Stimulated activated CD4-positive, alpha-beta T cell treated with anti-CD3 and anti-CD28 coated beads, TNF-alpha, amount 100 ng/mL, for 24 hours (primary cell): Measurements from ENCODE around the gene PITRM1.
"Not testable (repeated sequence)": the region's sequence is repeated elsewhere in the genome, so short reads cannot be mapped to it uniquely, and the experiment has no call there.

Experiments used
- DNase-seq, 3 experiments: peaks; one replicate each; pipeline ENCODE4 v3.0.0-alpha.2; 2020; ENCODE audit warnings: low read depth in 3 of 3

PITRM1 gene

GRCh38 chr10:3172446-3173170 is at the start of gene PITRM1:
Gene PITRM1 (minus strand): TSS chr10:3172782. CDS start chr10:3172772, 10 bp downstream.
- peak; percentile 96 to 98 (median 97) for DNase-seq

DNA sequence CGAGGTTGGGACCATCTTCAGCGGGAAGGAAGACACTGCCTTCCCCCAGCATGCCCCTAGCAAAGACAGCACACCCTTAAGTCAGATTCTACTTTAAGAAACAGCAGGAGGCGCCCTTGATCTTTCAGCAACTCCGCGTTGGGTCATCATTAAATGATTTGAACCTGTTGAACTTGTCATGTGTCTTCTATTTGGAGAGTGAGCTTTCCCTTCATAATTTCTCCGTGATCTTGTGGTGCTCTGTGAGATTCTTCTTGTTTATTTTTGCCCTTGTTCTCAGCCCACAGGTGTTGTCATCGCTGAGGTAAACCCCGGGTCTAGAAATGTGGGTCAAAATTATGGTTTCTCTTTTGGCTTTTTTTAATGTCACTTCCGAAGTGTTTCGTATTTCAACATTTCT is 49.5 kb upstream of the PITRM1 start:
- DNase-seq: no peak

GRCh38 chr10:3221601-3222000 is 49.0 kb upstream of the PITRM1 start:
- not testable (repeated sequence) for DNase-seq

GRCh38 chr10:3220853-3221252 is 48.3 kb upstream of the PITRM1 start:
- no peak for DNase-seq

- not testable (repeated sequence) for DNase-seq
Observed at GRCh38 chr10:3219021-3219628, 46.5 kb upstream of the PITRM1 start.

DNA sequence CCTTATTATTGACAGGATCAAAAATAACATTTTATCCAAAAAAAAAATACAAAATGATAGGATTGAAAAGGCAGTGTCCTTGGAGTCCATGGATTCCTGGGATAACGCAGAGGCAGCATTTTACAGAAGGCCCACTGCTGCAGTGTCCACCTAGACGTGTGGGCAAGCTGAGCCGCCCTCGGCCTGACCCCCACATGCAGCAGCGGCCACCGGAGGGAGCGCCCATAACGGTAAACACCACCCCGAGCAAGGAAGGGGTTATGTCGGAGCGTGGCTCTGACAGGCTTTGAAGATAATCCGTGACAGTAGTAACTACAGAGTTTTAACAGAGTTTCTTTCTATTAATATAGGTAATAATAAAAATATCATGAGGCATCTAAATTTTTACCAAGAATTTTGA is 45.3 kb upstream of the PITRM1 start:
- no peak for DNase-seq

GRCh38 chr10:3217301-3217700 is 44.7 kb upstream of the PITRM1 start:
- DNase-seq: no peak

- no peak for DNase-seq
Observed at GRCh38 chr10:3215153-3215775, 42.7 kb upstream of the PITRM1 start.

DNA sequence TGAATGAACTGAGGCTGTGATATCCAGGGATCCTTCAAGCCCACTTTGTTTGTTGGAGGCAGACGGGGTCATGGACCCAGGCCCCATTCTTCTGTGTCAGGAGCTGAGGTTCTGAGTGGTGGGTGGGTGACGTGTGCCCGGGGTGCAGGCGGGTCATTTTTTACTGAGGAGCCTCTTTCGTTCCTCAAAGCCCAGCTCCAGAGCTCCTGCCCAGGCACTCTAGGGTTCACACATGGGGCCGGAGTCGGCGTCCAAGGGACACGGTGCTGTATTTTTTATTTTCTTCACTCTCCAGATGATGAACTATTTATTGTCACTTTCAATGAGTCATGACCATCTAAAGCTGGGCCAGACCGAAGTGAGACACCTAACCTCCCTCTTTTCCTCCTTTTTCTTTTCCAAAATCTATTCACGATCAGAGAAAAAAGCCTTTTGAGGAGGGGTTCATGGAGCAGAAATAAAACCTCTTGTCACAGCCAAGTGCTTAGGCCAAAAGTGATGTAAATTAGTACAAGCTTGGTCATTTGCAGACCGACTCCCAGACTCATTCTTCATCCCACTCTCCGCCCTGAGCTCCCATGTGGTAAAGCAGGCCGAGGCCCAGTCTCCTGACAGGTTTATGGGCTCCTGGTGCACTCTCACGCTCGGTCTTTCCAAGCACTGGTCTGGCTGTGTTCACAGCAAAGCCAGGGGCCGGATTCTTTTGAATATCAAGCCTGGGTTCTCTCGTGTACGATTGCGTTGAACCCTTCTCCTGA is 41.4 kb upstream of the PITRM1 start:
- DNase-seq: no peak

DNA sequence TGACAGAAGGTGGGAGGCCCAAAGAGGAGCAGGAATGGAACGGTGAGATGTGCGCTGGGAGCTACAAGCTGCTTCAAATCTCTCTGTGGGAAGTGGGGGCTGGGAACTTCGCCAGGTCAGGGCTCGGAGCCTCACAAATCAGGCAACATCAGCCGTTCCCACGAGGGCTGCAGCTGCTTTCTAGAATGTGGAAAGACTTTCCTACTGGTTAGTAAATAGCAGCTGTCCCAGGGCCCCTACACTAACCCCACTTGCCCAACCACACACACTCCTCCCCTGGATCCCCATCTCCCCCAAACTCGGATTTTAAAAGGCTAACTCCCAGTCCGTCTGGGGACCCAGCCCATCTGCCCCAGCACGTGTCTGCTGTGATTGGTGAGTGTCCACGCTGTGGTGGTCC is 40.6 kb upstream of the PITRM1 start:
- DNase-seq: no peak

DNA sequence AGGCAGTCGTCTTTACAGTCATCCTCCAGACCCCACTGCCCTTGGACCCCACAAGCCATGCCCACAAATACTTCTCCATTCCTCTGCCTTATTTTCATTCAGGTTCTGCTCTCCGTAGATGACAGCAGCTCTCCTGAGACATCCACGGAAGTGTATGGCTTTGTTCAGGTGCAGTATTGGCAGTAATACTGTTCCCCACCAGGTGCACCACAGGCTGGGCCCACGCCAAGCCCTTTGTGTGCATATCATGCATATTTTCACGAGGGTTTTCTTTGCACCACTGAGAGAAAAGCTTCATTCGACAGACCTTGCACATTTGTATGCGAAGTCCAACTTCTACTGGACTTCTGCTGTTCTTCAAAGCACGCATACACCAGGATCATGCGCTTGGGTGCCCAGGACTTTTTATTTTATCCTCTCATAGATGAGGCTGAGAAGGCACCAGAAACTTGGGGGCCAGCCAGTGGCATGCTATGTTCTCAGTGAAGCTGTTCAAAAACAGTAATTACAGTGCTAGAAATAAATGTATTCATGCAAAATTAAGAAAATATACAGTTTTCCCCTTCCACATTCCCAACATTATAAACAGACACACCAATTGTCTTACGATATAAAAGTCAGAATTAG is 37.8 kb upstream of the PITRM1 start:
- DNase-seq: no peak

DNA sequence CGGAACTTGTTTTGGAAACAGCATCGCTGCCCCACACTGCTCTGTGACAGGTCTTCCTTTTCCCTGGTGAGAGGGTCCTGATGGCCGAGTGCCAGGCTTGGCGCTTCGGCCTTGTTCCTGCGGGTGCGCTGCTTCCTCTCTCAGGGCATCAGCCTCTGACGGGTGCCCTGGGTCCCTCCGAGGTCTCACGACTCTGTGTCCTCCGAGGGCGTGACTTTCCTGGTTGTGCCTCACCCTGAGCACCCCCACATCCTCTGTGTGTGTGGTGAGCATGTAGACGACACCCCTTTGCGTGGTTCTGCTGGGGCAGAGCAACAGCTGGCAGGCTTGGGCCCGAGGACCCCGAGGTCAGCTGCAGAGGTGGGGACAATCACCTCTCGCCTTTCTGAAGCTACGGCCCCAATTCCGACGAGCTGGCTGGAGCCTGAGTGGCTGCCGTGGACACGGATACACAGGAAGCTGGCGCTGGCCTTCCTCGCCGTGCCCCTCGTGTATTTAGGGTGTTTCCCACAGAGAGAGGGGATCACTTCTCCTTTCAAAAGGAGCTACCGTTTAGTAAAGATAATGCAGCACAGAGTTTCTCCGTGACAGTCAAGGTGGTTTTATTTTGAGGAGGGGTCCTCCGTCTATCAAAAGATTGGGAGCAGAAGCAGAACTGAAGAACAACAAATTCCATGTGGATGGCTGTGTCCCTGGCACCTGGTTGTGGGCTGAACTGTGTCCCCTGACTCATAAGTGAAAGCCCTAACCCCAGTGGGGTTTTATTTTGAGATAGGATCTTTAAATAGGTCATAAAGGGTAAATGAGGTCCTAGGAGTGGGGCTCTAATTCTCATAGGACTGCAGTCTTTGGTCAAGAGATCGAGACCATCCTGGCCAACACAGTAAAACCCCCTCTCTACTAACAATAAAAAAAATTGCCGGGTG is 36.2 kb upstream of the PITRM1 start:
- no peak for DNase-seq

DNA sequence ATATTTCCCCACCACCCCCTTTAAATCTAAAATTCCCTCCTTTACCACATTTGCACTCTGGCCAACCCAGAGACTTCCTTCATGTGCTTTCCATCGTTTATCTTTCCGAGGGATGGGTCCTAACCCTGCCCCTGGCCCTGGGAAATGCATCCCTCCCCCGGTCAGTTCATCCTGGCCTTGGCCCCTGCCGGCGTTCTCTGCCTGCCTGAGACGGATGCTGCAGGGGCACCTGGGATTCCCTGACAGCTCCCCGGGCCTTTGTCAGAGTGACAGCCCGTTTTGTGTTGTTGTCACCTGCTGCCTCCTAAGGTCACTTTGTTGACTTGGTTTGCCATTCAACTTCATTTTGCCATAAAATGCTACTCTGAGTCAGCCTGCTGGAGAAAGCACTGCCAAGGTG is 34.8 kb upstream of the PITRM1 start:
- DNase-seq: no peak

DNA sequence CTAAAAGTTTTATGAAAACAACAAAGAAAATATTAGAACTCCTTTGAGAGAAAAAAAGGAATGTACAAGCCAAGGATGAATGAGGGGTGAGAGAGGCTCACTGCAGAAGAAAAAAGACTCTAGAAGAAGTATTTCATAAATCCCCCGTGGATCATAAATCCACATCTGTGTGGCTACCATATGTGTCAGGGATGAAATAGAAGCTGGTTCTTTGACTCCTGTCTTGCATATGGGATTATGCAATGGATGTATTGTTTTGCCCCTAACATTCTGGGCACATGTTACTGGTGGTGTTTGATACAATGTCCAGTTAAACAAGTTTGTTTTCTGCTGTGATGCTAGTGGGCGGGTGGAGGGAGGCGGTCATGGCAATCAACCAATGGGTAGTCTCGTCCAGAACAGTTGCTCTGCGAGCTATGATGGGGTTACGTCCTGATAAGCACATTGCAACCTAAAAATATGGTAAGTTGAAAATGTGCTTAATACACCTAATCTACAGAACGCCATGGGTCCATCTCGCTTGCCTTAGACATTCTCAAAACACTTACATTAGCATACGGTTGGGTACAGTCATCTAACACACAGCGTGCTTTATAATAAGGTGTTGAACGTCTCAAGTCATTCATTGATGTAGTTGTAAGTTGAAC is 34.1 kb upstream of the PITRM1 start:
- DNase-seq: no peak

GRCh38 chr10:3203972-3204371 is 31.4 kb upstream of the PITRM1 start:
- no peak for DNase-seq

- DNase-seq: no peak
Observed at GRCh38 chr10:3203016-3203811, 30.6 kb upstream of the PITRM1 start.

DNA sequence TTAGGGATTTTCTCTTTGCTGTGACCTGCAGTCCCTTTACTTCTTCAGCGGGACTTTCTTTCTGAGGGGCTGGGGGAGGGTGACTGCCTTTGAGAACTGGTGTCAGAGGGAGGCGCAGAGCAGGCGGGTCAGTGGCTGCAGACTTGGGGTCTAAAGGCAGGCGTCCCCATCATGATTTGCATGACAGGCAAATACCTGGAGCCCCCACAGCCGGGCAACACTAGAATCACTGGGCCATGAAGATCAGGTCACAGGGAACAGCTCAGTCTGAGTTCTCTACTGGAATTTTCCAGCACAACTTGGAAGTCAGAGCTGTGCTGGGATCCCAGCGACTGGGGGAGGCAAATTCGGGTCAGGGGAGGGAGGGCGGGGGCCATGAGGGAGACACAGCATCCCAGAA is 29.2 kb upstream of the PITRM1 start:
- no peak for DNase-seq

DNA sequence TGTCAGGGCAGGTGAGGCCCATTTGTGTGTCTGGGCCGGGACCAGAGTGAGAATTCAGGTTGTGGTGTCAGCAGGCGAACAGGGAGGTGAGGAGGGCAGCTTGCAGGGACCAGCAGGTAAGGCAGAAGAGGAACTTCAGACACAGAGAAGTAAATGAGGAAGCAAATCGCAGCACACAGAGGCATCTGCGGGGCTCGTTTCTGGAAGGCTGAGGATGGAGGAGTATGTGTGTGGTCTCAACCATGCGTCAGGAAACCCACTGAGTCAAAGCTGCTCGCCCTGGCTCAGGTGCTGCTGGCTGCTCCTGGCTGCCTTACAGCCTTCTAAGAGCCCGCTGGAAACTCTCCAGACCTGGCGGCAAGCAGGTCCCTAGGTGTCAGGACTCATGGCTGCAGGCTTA is 26.9 kb upstream of the PITRM1 start:
- no peak for DNase-seq

- DNase-seq: no peak
Observed at GRCh38 chr10:3198900-3199299, 26.3 kb upstream of the PITRM1 start.
